Osteoblast (primary cell): ENCODE results near the gene CNTRL. TPM values are rescaled to one million over a fixed set of nuclear protein-coding genes. Genes with fewer than 3 reads are reported as not detected.
A peak's percentile ranks its signal among the peaks of the same experiment; 100 is the strongest.

ENCODE experiments used
- DNase-seq: peaks from one replicate; pipeline ENCODE4 v3.0.0; 2011; ENCODE audit warnings: low spot score, mixed read lengths; ENCODE audit not compliant: insufficient read length; ENCODE audit errors: missing footprints
- H2AFZ ChIP-seq: 2 replicates; pipeline ENCODE4 v1.6.0; 2011; ENCODE audit warnings: mild to moderate bottlenecking, low read length
- H3K27ac ChIP-seq: 2 replicates; pipeline ENCODE4 v1.5.1; 2011; ENCODE audit warnings: mild to moderate bottlenecking, low read depth, low read length, moderate library complexity
- H3K27me3 ChIP-seq: 2 replicates; pipeline ENCODE4 v1.6.0; 2012; ENCODE audit warnings: mild to moderate bottlenecking, control low read depth, inconsistent platforms, low read length, moderate library complexity; ENCODE audit not compliant: insufficient read depth
- H3K36me3 ChIP-seq: 2 replicates; pipeline ENCODE4 v1.5.1; 2011; ENCODE audit warnings: mild to moderate bottlenecking, low read length, control low read depth, moderate library complexity; ENCODE audit not compliant: insufficient read depth
- H3K4me1 ChIP-seq: 2 replicates; pipeline ENCODE4 v1.5.1; 2011; ENCODE audit warnings: mild to moderate bottlenecking, low read length, control low read depth, moderate library complexity; ENCODE audit not compliant: insufficient read depth
- H3K4me2 ChIP-seq: 2 replicates; pipeline ENCODE4 v1.6.0; 2011; ENCODE audit warnings: mild to moderate bottlenecking, low read length; ENCODE audit not compliant: insufficient read depth
- H3K4me3 ChIP-seq: fragments of 200-600 bp; sonication (generic); 3 replicates; pipeline ENCODE4 v1.5.1; 2012; ENCODE audit warnings: mild to moderate bottlenecking, low read length, inconsistent platforms; ENCODE audit not compliant: insufficient read depth
- H3K79me2 ChIP-seq: 2 replicates; pipeline ENCODE4 v1.6.0; 2012; ENCODE audit warnings: mild to moderate bottlenecking, low read length, control low read depth, inconsistent platforms; ENCODE audit not compliant: insufficient read depth
- H3K9me3 ChIP-seq: 2 replicates; pipeline ENCODE4 v1.5.1; 2011; ENCODE audit warnings: low read depth, low read length, control low read depth
- H4K20me1 ChIP-seq: 2 replicates; pipeline ENCODE4 v1.6.0; 2012; ENCODE audit warnings: mild to moderate bottlenecking, low read length, control low read depth; ENCODE audit not compliant: insufficient read depth
- CTCF ChIP-seq: IDR thresholded peaks from 2 replicates; pipeline ENCODE4 v1.5.1; 2011; ENCODE audit warnings: mild to moderate bottlenecking, low read depth, low read length, moderate library complexity; ENCODE audit errors: extremely low read depth
- total RNA-seq: library from RNA; depleted of rRNA; stranded (reverse); fragments of >200 nt; gene quantifications from 2 replicates; pipeline ENCODE4 v1.2.3, GENCODE V29; 2012

CNTRL gene
- total RNA-seq, 1 donor, result 8.7 TPM

- peak overlapping the region; percentile 74 for H3K27ac ChIP-seq
- no peak for DNase-seq
- H3K9me3 ChIP-seq, result no peaks in the 10 kb centered on the region
- H2AFZ ChIP-seq, result no peak overlapping the region
- no peaks in the 10 kb centered on the region for H3K36me3 ChIP-seq
- no peak for TF ChIP-seq CTCF
- H4K20me1 ChIP-seq, result peaks cover 52% of the 10 kb centered on the region
- H3K4me1 ChIP-seq, result peaks cover 45% of the 10 kb centered on the region
- H3K4me3 ChIP-seq, result peak overlapping the region; percentile 90
- peak overlapping the region; percentile 98 for H3K4me2 ChIP-seq
- H3K27me3 ChIP-seq, result no peaks in the 10 kb centered on the region
- H3K79me2 ChIP-seq, result peaks cover 68% of the 10 kb centered on the region
These were observed 125.6 kb downstream of the CNTRL start for GRCh38 chr9:121200356-121200755.

- Histone ChIP-seq H3K4me1 (peaks cover 38% of the 10 kb centered on the region), H3K27ac (peak overlapping the region; percentile 74), H3K27me3 (no peaks in the 10 kb centered on the region), H3K79me2 (peaks cover 60% of the 10 kb centered on the region), H3K9me3 (no peaks in the 10 kb centered on the region), H3K4me3 (peak overlapping the region; percentile 90), H4K20me1 (peaks cover 45% of the 10 kb centered on the region), H3K36me3 (no peaks in the 10 kb centered on the region), H2AFZ (peak overlapping the region; percentile 67), H3K4me2 (peak overlapping the region; percentile 98)
- peak; percentile 77 for DNase-seq
- no peak for TF ChIP-seq CTCF
These were observed 126.4 kb downstream of the CNTRL start for GRCh38 chr9:121201045-121201737.

- H3K4me3 ChIP-seq, result peak within 1 kb of the TSS; percentile 90
- H4K20me1 ChIP-seq, result peaks cover 37% of the 10 kb centered on the region
- peaks cover 52% of the 10 kb centered on the region for H3K79me2 ChIP-seq
- peaks cover 31% of the 10 kb centered on the region for H3K4me1 ChIP-seq
- peak within 1 kb of the TSS; percentile 97 for H2AFZ ChIP-seq
- H3K36me3 ChIP-seq, result no peaks in the 10 kb centered on the region
- DNase-seq, result peak; percentile 99
- TF ChIP-seq CTCF, result peak; percentile 43
- peak within 1 kb of the TSS; percentile 100 for H3K4me2 ChIP-seq
- H3K27me3 ChIP-seq, result no peaks in the 10 kb centered on the region
- H3K27ac ChIP-seq, result peak within 1 kb of the TSS; percentile 74
- H3K9me3 ChIP-seq, result no peaks in the 10 kb centered on the region
These were observed 127.2 kb downstream of the CNTRL start, which contains the start of gene RAB14 for GRCh38 chr9:121201738-121202533. Gene RAB14, minus strand, starts transcription at chr9:121201869. Its CDS starts 8,457 bp downstream, at chr9:121193412.

- no peak for DNase-seq
- no peaks in the 10 kb centered on the region for H3K9me3 ChIP-seq
- peaks cover 30% of the 10 kb centered on the region for H3K79me2 ChIP-seq
- no peak overlapping the region for H3K4me3 ChIP-seq
- peaks cover 19% of the 10 kb centered on the region for H4K20me1 ChIP-seq
- no peak overlapping the region for H2AFZ ChIP-seq
- H3K4me2 ChIP-seq, result no peak overlapping the region
- H3K4me1 ChIP-seq, result peaks cover 21% of the 10 kb centered on the region
- H3K27me3 ChIP-seq, result no peaks in the 10 kb centered on the region
- H3K36me3 ChIP-seq, result no peaks in the 10 kb centered on the region
- no peak for TF ChIP-seq CTCF
- no peak overlapping the region for H3K27ac ChIP-seq
These were observed 129.4 kb downstream of the CNTRL start for GRCh38 chr9:121204121-121204520.
